Retinal pigment epithelial cell (primary cell): Measurements from ENCODE around the gene TRIM68.

Source experiments
- DNase-seq: peaks from one replicate; pipeline ENCODE4 v3.0.0-alpha.2; 2010; ENCODE audit warnings: low read depth
- H3K4me3 ChIP-seq: 2 replicates; pipeline ENCODE4 v1.5.1; 2011; ENCODE audit warnings: mild to moderate bottlenecking, low read length, control low read depth, moderate library complexity
- TF ChIP-seq, protein P1 (sequence below): conservative IDR thresholded peaks from 2 replicates; pipeline ENCODE4 v1.5.1; 2011; ENCODE audit warnings: low read depth, low read length, control low read depth, inconsistent platforms

TRIM68 gene, protein sequence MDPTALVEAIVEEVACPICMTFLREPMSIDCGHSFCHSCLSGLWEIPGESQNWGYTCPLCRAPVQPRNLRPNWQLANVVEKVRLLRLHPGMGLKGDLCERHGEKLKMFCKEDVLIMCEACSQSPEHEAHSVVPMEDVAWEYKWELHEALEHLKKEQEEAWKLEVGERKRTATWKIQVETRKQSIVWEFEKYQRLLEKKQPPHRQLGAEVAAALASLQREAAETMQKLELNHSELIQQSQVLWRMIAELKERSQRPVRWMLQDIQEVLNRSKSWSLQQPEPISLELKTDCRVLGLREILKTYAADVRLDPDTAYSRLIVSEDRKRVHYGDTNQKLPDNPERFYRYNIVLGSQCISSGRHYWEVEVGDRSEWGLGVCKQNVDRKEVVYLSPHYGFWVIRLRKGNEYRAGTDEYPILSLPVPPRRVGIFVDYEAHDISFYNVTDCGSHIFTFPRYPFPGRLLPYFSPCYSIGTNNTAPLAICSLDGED

DNA sequence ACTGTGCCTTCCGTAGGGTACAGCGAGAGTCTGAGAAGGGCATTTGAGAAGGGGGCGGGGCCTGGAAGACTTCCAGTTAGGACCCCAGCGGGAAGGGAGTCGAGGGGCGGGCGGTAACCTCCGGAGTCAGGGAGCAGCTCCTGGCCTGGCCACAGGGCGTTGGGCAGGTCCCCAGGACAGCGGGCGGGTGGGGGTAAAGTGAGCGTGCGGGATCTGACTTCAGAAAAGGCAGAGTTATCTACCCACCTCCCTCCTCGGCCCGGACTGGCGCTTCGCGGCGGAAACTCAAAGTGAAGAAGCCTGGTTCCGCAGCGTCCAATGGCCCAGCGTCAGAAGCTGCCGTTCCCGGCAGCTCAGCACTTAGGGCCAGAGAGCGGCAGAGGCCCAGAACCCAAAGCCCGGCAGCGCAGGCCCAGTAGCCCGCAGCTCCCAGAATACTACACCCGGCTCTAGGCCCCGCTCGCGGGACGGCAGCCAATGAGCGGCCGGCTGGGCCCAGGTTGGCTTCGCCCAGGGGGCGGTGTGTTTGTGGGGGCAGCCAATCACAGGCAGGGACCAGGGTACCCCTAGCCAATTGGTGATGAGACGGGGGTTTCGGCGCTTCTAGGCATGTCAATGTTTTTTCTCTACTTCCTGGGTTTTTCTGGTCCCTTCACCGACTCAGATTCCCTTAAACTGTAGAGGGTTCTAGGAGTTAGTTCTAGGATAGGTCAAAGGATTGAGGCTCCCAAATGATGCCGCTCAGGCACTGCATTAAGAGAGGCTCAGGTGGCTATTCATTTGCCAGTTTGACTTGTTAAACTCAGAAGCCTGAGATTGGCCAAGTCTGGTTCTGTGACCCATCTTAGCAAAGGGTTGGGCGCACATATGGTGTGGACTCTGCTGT, at the start of gene TRIM68:
Gene TRIM68, minus strand, starts transcription at position 451 of the 886 bp plus-strand sequence. CDS start 2,727 bp downstream, outside the sequence.
- TF ChIP-seq, protein P1, sequence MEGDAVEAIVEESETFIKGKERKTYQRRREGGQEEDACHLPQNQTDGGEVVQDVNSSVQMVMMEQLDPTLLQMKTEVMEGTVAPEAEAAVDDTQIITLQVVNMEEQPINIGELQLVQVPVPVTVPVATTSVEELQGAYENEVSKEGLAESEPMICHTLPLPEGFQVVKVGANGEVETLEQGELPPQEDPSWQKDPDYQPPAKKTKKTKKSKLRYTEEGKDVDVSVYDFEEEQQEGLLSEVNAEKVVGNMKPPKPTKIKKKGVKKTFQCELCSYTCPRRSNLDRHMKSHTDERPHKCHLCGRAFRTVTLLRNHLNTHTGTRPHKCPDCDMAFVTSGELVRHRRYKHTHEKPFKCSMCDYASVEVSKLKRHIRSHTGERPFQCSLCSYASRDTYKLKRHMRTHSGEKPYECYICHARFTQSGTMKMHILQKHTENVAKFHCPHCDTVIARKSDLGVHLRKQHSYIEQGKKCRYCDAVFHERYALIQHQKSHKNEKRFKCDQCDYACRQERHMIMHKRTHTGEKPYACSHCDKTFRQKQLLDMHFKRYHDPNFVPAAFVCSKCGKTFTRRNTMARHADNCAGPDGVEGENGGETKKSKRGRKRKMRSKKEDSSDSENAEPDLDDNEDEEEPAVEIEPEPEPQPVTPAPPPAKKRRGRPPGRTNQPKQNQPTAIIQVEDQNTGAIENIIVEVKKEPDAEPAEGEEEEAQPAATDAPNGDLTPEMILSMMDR: no peak
- H3K4me3 ChIP-seq: peak within 1 kb of the TSS; percentile 86
- DNase-seq: peak; percentile 77

DNA sequence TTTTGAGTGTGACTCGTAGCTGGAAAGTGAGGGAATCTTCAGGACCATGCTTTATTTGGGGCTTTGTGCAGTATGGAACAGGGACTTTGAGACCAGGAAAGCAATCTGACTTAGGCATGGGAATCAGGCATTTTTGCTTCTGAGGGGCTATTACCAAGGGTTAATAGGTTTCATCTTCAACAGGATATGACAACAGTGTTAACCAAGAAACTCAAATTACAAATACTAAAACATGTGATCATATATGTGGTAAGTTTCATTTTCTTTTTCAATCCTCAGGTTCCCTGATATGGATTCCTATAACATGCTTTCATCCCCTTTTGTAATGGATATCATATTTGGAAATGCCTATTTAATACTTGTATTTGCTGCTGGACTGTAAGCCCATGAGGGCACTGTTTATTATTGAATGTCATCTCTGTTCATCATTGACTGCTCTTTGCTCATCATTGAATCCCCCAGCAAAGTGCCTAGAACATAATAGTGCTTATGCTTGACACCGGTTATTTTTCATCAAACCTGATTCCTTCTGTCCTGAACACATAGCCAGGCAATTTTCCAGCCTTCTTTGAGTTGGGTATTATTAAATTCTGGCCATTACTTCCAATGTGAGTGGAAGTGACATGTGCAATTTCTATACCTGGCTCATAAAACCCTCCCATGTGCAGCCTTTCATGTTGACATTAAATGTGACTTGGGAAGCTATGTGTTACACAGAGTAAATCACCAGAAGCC, 46.8 kb upstream of the TRIM68 start:
- TF ChIP-seq, protein P1: no peak
- DNase-seq: no peak
- no peak overlapping the region for H3K4me3 ChIP-seq

DNA sequence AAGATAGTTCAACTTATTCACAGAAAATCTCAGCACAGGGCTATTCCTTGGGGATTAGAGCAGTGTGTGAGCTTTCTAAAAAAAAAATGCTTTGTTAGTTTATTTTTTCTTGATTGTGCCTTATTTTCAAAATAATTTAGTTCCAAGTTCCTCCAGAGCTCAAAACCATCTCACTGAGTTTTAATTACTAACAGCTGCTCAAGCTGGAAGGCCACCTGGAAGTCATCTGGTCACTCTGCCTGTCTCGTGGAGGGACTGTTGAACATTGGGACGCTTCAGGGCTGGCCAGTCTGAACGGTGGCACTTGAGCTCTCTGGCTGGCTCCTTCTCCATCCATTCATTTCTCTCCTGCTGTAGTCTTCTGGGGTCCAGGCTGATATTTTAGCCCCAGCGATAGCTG, 39.7 kb upstream of the TRIM68 start:
- DNase-seq: no peak
- H3K4me3 ChIP-seq: no peak overlapping the region
- TF ChIP-seq, protein P1: no peak

DNA sequence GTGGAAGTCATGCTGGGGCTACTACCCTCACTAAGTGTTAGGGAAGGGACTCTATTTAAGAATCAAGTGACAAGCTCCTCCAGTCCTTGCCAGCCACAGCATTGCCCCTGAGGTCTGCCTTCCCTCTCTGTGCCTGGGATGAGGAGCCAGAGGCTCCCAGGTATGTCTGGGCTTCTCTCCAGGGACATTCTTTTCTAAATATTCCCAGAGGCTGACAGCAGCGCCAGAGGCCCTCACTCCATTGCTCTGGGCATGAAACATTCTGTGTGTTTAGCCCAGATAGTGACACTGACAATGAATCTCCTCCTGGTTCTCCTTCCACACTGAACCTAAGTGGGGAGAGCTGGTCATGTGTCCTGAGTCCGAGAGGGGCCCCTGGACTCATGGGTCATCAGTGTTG, 37.9 kb upstream of the TRIM68 start:
- no peak overlapping the region for H3K4me3 ChIP-seq
- TF ChIP-seq, protein P1: no peak
- DNase-seq: no peak

DNA sequence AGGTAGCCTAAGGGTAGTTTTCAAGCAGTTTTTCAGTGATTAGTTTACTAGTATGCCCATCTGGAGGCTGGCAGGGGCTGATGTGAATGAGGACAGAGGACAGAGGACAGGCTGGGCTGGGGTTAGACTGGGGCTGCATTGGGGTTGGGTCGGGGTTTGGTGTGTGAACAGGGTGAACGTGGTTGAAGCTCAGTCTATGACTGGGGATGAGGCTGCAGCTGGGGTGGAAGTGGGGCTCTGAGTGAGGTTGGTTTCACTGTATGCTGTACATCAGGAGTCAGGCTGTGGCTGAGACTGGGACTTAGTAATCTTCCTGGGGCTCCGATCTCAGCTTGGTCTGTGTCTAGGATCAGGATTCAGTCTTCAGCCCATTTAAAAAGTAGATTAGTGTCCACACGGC, 36.2 kb upstream of the TRIM68 start:
- no peak overlapping the region for H3K4me3 ChIP-seq
- DNase-seq: no peak
- TF ChIP-seq, protein P1: no peak

DNA sequence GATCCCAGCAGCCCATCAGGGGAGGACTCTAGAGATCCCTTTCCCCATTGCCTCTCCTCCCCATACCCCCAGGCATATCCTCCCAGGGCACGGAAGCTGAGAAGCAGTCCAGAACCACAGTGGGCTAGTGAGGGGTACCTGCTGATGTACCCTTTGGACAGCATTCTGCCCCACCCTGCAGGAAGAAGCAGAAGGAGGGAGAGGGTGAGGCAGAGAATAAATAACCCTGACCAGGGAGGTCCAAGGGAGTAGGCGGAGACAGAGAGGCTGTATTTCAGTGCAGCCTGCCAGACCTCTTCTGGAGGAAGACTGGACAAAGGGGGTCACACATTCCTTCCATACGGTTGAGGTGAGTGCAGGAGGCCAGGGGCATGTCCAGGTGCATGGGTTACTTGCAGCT, 35.7 kb upstream of the TRIM68 start, which contains the start of gene OR51E1:
Gene OR51E1, plus strand, starts transcription at position 301 of the 400 bp plus-strand sequence. CDS start 8,545 bp downstream, outside the sequence.
- TF ChIP-seq, protein P1: no peak
- DNase-seq: no peak
- no peak within 1 kb of the TSS for H3K4me3 ChIP-seq
